CD14-positive monocyte (primary cell): ENCODE results near the gene PDGFB. TPM values are rescaled to one million over a fixed set of nuclear protein-coding genes. Genes with fewer than 3 reads are reported as not detected.

Experiments
- DNase-seq, 3 donors: peaks; one replicate each; pipeline ENCODE4 v3.0.0-alpha.2; 2011 to 2022
- H2AFZ ChIP-seq: 2 replicates; pipeline ENCODE4 v1.6.0; 2012; ENCODE audit warnings: mild to moderate bottlenecking, low read depth, low read length, inconsistent platforms; ENCODE audit not compliant: insufficient read depth, poor library complexity, severe bottlenecking
- H3K27ac ChIP-seq, 2 donors: 1 replicate in 1 of 2; 2 replicates in 1 of 2; pipeline ENCODE4 v1.5.1; 2012 to 2013; ENCODE audit warnings: low read length in 2 of 2, control low read depth in 1 of 2, inconsistent platforms in 1 of 2, low read depth in 1 of 2, mild to moderate bottlenecking in 1 of 2
- H3K27me3 ChIP-seq, 2 donors: one replicate each; pipeline versions ENCODE4 v1.6.0 to v1.6.1; 2011 to 2013; ENCODE audit warnings: low read length in 2 of 2; ENCODE audit not compliant: control insufficient read depth in 2 of 2, insufficient read depth in 2 of 2
- H3K36me3 ChIP-seq, 2 donors: replicated peaks in 1 of 2; 1 replicate in 1 of 2; 2 replicates in 1 of 2; pipeline versions ENCODE4 v1.5.1 to v1.6.1; 2012 to 2013; ENCODE audit warnings: low read length in 2 of 2, control low read depth in 1 of 2, inconsistent platforms in 1 of 2, mild to moderate bottlenecking in 1 of 2; ENCODE audit not compliant: insufficient read depth in 2 of 2, control insufficient read depth in 1 of 2
- H3K4me1 ChIP-seq, 2 donors: 1 replicate in 1 of 2; 2 replicates in 1 of 2; pipeline versions ENCODE4 v1.5.1 to v1.6.1; 2012 to 2013; ENCODE audit warnings: low read length in 2 of 2, control low read depth in 1 of 2, inconsistent platforms in 1 of 2, mild to moderate bottlenecking in 1 of 2, moderate library complexity in 1 of 2; ENCODE audit not compliant: insufficient read depth in 2 of 2, control insufficient read depth in 1 of 2
- H3K4me2 ChIP-seq: replicated peaks from 2 replicates; pipeline ENCODE3; 2012; ENCODE audit warnings: low read length, moderate library complexity, mild to moderate bottlenecking; ENCODE audit not compliant: poor library complexity, severe bottlenecking; ENCODE audit errors: extremely low read depth
- H3K4me3 ChIP-seq, 3 experiments: fragments of 200-600 bp in 1 of 3; sonication (generic) in 1 of 3; replicated peaks in 1 of 3; 1 replicate in 2 of 3; 2 replicates in 1 of 3; pipeline ENCODE4 v1.5.1; 2011 to 2013; ENCODE audit warnings: low read length in 3 of 3, mild to moderate bottlenecking in 3 of 3, control low read depth in 2 of 3, low read depth in 2 of 3, inconsistent platforms in 1 of 3, moderate library complexity in 1 of 3
- H3K79me2 ChIP-seq: 2 replicates; pipeline ENCODE4 v1.6.0; 2012; ENCODE audit warnings: mild to moderate bottlenecking, control low read depth, inconsistent platforms, low read length, moderate library complexity; ENCODE audit not compliant: insufficient read depth
- H3K9ac ChIP-seq: 2 replicates; pipeline ENCODE4 v1.6.0; 2017; ENCODE audit warnings: low read length, mild to moderate bottlenecking; ENCODE audit not compliant: insufficient read depth, poor library complexity, severe bottlenecking
- H3K9me3 ChIP-seq, 2 donors: replicated peaks in 1 of 2; 1 replicate in 1 of 2; 2 replicates in 1 of 2; pipeline versions ENCODE4 v1.5.1 to v1.6.1; 2012 to 2013; ENCODE audit warnings: low read length in 2 of 2, control low read depth in 1 of 2; ENCODE audit not compliant: control insufficient read depth in 1 of 2, insufficient read depth in 1 of 2
- H4K20me1 ChIP-seq: 2 replicates; pipeline ENCODE4 v1.6.0; 2012; ENCODE audit warnings: mild to moderate bottlenecking, low read length, control low read depth, moderate library complexity; ENCODE audit not compliant: insufficient read depth
- H3K27ac Mint-ChIP-seq, 7 donors: one replicate each; pipeline ENCODE4 v1.8.0; 2020; ENCODE audit warnings: mild to moderate bottlenecking in 7 of 7, mixed read lengths in 7 of 7, moderate library complexity in 6 of 7, inconsistent platforms in 2 of 7
- H3K27me3 Mint-ChIP-seq, 3 donors: one replicate each; pipeline ENCODE4 v1.8.0; 2021 to 2022; ENCODE audit warnings: low read depth in 3 of 3, mild to moderate bottlenecking in 3 of 3, mixed read lengths in 3 of 3, moderate library complexity in 3 of 3, inconsistent platforms in 1 of 3
- H3K36me3 Mint-ChIP-seq, 2 donors: one replicate each; pipeline ENCODE4 v1.8.0; 2020; ENCODE audit warnings: mixed read lengths in 2 of 2, inconsistent platforms in 1 of 2, mild to moderate bottlenecking in 1 of 2
- H3K4me1 Mint-ChIP-seq: one replicate; pipeline ENCODE4 v1.8.0; 2020; ENCODE audit warnings: mild to moderate bottlenecking, mixed read lengths
- H3K4me3 Mint-ChIP-seq, 2 donors: one replicate each; pipeline ENCODE4 v1.8.0; 2020; ENCODE audit warnings: mild to moderate bottlenecking in 2 of 2, mixed read lengths in 2 of 2, moderate library complexity in 1 of 2
- H3K9me3 Mint-ChIP-seq, 7 donors: one replicate each; pipeline ENCODE4 v1.8.0; 2020 to 2022; ENCODE audit warnings: mixed read lengths in 7 of 7, mild to moderate bottlenecking in 6 of 7, moderate library complexity in 6 of 7, inconsistent platforms in 2 of 7
- WGBS: methylation state at CpG from one replicate; pipeline ENCODE4 v1.1.5; 2013; ENCODE audit warnings: missing lambda C conversion rate; ENCODE audit not compliant: insufficient coverage; 5-methylcytosine and 5-hydroxymethylcytosine counted together
- intact Hi-C, 2 donors: fragments of 100-400 bp; cut with micrococcal nuclease; formaldehyde crosslinking; loops; one replicate each; pipeline versions ENCODE4 v1.15.0 to v1.15.1; 2023
- polyA plus RNA-seq, 3 donors: library from polyadenylated mRNA; depleted of rRNA in 1 of 3; unstranded in 2 of 3; stranded (reverse) in 1 of 3; fragments of 300-500 nt in 2 of 3; fragments of >200 nt in 1 of 3; fragmentation: Illumina TruSeq in 2 of 3; gene quantifications; 1 replicate in 2 of 3; 2 replicates in 1 of 3; pipeline ENCODE4 v1.2.3, GENCODE V29; 2012 to 2021
- TF ChIP-seq, protein P1 (sequence below): fragments of 200-600 bp; IDR thresholded peaks from one replicate; pipeline ENCODE4 v1.8.0; 2022; ENCODE audit warnings: antibody characterized with exemption, mild to moderate bottlenecking

The PDGFB gene
- polyA plus RNA-seq, 3 donors, result 0.15 TPM; not detected in 2

DNA sequence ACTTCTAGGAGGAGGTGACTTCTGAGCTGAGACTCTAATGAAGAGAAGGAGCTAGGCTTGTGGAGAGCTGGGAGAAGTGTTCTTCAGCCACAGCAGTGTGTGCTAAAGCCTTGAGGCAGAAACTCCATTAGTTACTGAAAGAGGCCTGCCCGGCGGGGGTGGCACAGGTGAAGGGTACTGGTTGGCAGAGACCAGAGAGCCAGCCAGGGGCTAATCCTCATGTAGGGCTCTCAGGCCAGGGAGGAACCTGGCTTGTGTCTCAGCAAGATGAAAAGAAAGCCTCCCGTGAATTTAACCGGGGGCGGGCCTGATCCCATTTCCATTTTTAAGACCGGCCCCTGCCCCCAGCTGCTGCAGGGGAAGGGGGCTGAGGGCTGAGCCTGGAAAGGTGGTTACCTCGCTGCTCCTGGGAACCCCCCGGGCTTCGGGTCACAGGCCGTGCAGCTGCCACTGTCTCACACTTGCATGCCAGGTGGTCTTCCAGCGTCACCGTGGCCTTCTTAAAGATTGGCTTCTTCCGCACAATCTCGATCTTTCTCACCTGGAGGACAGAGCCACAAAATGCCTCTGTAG is 15.0 kb downstream of the PDGFB start:
- H3K9me3 ChIP-seq, result peaks cover 4 to 18% of the 10 kb centered on the region in 2 donors
- H2AFZ ChIP-seq, result no peak overlapping the region
- no peak for DNase-seq
- Mint-ChIP-seq H3K27ac (no peak overlapping the region), H3K4me1 (peaks cover 23% of the 10 kb centered on the region), H3K36me3 (no peaks in the 10 kb centered on the region), H3K9me3 (peaks cover 0 to 14% (median 4%) of the 10 kb centered on the region in 7 donors), H3K4me3 (peak overlapping the region in 1 of 2 donors; percentile 75), H3K27me3 (peaks cover 76 to 95% (median 76%) of the 10 kb centered on the region in 3 donors)
- H3K27ac ChIP-seq, result no peak overlapping the region
- TF ChIP-seq, protein P1, sequence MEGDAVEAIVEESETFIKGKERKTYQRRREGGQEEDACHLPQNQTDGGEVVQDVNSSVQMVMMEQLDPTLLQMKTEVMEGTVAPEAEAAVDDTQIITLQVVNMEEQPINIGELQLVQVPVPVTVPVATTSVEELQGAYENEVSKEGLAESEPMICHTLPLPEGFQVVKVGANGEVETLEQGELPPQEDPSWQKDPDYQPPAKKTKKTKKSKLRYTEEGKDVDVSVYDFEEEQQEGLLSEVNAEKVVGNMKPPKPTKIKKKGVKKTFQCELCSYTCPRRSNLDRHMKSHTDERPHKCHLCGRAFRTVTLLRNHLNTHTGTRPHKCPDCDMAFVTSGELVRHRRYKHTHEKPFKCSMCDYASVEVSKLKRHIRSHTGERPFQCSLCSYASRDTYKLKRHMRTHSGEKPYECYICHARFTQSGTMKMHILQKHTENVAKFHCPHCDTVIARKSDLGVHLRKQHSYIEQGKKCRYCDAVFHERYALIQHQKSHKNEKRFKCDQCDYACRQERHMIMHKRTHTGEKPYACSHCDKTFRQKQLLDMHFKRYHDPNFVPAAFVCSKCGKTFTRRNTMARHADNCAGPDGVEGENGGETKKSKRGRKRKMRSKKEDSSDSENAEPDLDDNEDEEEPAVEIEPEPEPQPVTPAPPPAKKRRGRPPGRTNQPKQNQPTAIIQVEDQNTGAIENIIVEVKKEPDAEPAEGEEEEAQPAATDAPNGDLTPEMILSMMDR, result no peak
- intact Hi-C loops, result no loop called here
- H3K9ac ChIP-seq, result no peak overlapping the region
- no peaks in the 10 kb centered on the region for H4K20me1 ChIP-seq
- peaks cover 37 to 74% of the 10 kb centered on the region in 2 donors for H3K27me3 ChIP-seq
- WGBS, result 40% methylated on average over 13 of the region's 14 CpGs
- H3K4me3 ChIP-seq, result no peak overlapping the region
- peaks cover 0 to 7% of the 10 kb centered on the region in 2 donors for H3K4me1 ChIP-seq
- H3K36me3 ChIP-seq, result no peaks in the 10 kb centered on the region
- no peaks in the 10 kb centered on the region for H3K79me2 ChIP-seq
- no peak overlapping the region for H3K4me2 ChIP-seq

DNA sequence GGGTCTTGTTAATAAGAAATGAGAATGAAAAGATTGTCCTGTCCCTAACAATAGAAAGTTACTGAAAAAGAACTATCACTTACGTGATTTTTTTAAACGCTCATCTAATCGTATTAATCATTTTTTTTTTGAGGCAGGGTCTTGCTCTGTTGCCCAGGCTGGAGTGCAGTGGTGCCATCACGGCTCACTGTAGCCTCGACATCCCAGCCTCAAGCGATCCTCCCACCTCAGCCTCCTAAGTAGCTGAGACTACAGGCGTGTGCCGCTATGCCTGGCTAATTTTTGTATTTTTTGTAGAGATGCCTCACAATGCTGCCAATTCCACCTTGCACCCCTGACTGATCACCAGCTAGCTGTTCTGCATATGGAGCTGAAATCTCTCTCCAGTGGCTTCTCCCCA is 15.7 kb downstream of the PDGFB start:
- H3K27ac ChIP-seq, result no peak overlapping the region
- no peak overlapping the region for H2AFZ ChIP-seq
- Mint-ChIP-seq H3K27ac (no peak overlapping the region), H3K36me3 (no peaks in the 10 kb centered on the region), H3K4me3 (peak overlapping the region in 1 of 2 donors; percentile 75), H3K27me3 (peaks cover 75 to 95% (median 76%) of the 10 kb centered on the region in 3 donors), H3K9me3 (peaks cover 0 to 14% (median 4%) of the 10 kb centered on the region in 7 donors), H3K4me1 (peaks cover 17% of the 10 kb centered on the region)
- intact Hi-C loops, result no loop called here
- no peak overlapping the region for H3K4me3 ChIP-seq
- no peaks in the 10 kb centered on the region for H4K20me1 ChIP-seq
- no peak overlapping the region for H3K9ac ChIP-seq
- H3K4me1 ChIP-seq, result peaks cover 0 to 7% of the 10 kb centered on the region in 2 donors
- peaks cover 4 to 12% of the 10 kb centered on the region in 2 donors for H3K9me3 ChIP-seq
- TF ChIP-seq, protein P1, result no peak
- H3K79me2 ChIP-seq, result no peaks in the 10 kb centered on the region
- no peak for DNase-seq
- peaks cover 30 to 73% of the 10 kb centered on the region in 2 donors for H3K27me3 ChIP-seq
- H3K36me3 ChIP-seq, result no peaks in the 10 kb centered on the region
- 88% methylated on average over 3 of the region's 8 CpGs for WGBS
- H3K4me2 ChIP-seq, result no peak overlapping the region
